Hindlimb muscle (tissue), 1 donor: ENCODE data around the gene SHOC1. TPM values are rescaled to one million over a fixed set of nuclear protein-coding genes. Genes with fewer than 3 reads are reported as not detected.
"Not testable (repeated sequence)": the region's sequence is repeated elsewhere in the genome, so short reads cannot be mapped to it uniquely, and the experiment has no call there.

Experiments
- DNase-seq: peaks from one replicate; pipeline ENCODE4 v3.0.0-alpha.2; 2013
- polyA plus RNA-seq: library from polyadenylated mRNA; unstranded; fragments of 120-200 nt; gene quantifications from one replicate; pipeline ENCODE4 v1.2.1, GENCODE V29; 2013; ENCODE audit not compliant: insufficient read length

Gene SHOC1
- 0.26 TPM for polyA plus RNA-seq

GRCh38 chr9:111794835-111795556 lies at the start of gene SHOC1:
TSS of gene SHOC1 (minus strand) at chr9:111794937. CDS start at chr9:111791418, 3,519 bp downstream.
- no peak for DNase-seq

DNA sequence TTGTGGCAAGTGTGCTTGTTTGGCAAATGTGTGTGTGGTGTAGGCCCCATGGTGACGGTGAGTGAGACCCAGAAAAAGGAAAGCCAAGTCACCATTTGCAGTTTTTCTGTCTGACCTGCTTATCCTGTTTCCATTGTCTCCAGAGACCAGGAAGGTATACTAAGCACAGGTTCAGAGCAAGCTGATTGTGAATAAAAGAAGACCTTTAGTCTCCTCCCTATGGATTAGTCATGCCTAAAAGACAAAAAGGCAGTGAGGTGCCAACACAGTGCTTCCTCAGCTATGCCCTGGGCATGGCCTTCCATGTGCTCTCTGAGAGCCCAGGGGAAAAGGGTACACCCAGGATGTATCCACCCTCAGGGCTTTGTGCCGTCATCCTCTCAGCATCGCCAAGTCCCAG lies 49.2 kb upstream of the SHOC1 start:
- no peak for DNase-seq

- no peak for DNase-seq
Observed at GRCh38 chr9:111842313-111842712, 47.6 kb upstream of the SHOC1 start.

DNA sequence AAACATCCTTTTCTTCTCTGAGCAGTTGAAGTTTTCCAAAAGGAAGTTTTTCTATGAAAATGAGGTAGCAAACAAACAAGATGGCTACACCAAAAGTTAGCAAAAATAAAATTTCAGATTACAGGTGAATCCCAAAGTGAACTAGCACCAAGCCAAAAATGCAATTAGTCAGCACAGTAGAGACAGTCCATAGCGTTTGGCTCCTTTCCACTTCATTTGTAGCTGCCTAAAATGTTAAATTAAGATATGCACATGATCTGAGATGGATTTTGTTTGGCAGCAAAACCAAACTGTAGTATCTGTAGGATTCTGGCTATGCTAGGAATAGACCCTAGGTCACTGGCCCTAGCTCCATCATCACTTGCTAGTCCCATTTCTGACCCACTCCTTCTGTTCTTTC lies 45.7 kb upstream of the SHOC1 start:
- no peak for DNase-seq

- DNase-seq, result no peak
Observed at GRCh38 chr9:111839987-111840386, 45.2 kb upstream of the SHOC1 start.

DNA sequence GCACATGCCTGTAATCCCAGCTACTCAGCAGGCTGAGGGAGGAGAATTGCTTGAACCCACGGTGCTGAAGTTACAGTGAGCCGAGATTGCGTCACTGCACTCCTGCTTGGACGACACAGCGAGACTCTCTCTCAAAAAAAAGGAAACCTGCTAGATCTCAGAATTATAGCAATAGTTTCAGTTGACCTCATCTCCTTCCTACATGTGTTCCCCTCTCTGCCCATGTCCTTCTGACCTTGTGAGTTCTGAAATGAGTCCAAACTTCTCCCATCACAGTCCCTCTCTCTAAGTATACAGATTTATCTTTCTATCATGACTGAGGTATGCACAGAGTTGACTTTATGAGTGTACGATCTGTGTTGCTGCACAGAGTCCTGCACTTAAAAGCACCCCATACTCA lies 44.6 kb upstream of the SHOC1 start:
- peak; percentile 28 for DNase-seq

DNA sequence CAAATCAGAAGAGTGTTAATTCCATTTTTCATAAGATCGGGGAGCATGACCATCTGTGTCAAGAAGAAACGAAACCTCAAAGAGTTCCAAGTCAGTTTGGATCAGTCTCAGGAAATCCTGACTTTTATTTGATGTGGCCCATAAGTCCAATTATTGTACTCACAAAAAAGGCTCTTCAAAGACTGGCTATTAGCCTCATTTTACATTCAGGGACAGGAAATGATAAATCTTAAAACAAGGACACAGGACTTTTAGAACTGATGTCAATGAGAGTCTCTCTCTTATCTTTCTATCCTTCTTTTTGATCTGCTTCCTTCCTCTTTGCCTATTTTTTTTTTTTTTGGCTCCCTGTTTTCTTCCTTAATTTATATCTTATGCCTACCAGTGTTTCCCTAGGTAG lies 43.7 kb upstream of the SHOC1 start:
- DNase-seq, result no peak

GRCh38 chr9:111836311-111836710 lies 41.6 kb upstream of the SHOC1 start:
- no peak for DNase-seq

- DNase-seq, result no peak
Observed at GRCh38 chr9:111833941-111834340, 39.2 kb upstream of the SHOC1 start.

DNA sequence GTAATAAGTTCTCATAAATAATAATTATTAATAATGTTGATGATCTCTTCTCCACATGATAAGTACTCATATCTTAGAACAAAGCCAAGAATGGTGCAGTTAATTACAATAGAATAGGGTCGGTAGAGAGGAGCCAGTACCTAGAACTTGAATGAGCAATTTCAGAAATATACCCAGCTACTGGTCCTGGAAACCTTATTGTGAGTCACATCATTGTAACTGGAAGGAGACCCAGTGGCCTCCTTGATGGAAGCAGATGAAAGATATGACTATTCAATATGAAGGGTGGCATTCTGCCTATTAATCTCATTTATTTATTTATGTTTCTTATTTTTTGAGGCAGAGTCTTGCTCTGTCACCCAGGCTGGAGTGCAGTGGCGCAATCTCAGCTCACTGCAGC lies 37.7 kb upstream of the SHOC1 start:
- DNase-seq, result no peak

DNA sequence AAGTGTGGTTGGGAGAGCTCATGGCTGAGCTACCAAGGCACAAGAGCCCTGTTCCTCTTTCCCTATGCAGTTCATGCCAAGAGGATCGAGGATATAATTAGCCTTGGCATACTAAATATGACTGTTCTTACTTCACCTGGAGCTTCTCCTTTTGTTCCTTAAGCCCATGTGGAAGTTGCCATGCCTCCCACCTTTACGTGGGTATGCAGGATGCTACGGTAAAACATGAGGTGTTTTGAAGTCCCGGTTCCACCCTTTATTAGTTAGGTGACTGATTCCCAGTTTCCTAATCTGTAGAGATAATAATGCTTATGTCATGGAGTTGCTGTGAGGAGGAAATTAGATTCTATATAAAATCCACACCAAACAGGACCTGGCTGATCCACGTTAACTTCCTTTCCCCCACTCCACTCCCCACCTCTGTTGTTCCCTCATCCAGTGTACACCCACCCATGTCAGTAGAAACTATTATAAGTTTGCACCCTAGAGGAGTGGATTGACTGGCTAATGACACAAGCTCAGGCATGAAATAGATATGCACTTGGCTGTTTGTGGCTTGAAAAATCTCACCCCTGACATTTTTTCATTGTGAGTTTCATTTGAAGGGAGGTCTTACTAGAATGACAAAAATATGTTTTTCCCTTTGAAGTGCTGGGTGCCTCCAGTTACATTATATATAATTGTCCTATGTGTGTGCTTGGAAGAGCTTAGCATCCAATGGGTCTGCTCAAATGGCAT lies 36.8 kb upstream of the SHOC1 start:
- no peak for DNase-seq

GRCh38 chr9:111828193-111828592 lies 33.5 kb upstream of the SHOC1 start:
- no peak for DNase-seq

DNA sequence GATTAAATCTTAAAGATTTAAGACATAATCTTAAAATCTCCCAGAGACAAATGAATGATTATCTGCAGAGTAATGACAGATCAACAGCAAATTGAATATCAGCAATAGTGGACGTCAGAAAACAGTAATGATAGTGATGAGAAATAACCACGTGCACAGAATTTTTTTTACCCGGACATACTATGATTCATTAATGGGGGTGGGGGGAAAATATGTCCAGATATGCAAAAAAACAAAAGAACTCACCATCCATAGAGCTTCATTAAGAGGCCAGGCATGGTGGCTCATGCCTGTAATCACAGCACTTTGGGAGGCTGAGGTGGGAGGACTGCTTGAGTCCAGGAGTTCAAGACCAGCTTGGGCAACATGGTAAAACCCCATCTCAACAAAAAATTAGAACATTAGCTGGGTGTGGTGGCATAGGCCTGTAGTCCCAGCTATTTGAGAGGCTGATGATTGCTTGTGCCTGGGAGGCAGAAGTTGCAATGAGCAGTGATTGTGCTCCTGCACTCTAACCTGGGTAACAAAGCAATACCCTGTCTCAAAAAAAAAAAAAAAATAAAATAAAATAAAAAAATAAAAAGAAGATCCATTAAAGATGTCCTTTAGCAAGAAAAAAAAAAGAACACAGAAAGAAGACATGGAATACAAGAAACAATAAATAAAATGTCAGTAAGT lies 30.9 kb upstream of the SHOC1 start:
- DNase-seq, result no peak

- DNase-seq, result no peak
Observed at GRCh38 chr9:111821006-111821528, 26.3 kb upstream of the SHOC1 start.

- no peak for DNase-seq
Observed at GRCh38 chr9:111819360-111819759, 24.6 kb upstream of the SHOC1 start.

DNA sequence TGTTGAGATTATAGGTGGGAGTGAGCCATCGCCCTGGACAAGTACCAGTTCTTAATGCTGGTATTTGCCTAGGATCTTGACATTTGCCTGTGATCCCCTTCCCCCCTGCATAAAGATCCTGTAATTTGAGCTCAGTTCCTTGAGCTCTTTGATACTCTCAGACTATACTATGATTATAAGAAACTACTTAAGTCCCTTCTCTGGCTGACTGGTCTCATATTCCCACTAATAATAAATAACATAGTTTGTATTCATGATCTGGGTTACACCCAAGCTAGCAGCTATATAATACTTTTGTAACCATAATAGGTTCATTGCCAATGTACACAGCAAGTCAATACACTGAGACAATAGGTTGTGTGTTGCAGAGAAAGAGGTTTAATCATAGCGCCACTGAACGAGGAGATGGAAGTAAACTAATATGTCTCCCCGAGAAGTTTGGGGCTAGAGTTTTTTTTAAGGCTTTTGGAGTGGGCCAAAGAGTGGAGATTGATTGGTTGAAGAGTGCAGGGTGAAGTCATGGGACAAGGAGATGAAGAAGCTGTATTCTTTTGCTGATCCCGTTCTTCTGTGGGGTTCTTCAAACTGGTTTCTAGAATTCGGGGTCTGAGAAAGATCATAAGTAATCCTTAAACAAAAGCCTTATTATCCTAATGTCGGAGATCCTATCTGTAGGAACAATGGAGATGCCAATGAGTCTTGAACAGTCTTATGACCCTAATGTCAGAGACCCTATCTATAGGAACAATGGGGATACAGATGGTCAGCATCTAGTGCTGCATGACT lies 20.7 kb upstream of the SHOC1 start:
- DNase-seq, result no peak

DNA sequence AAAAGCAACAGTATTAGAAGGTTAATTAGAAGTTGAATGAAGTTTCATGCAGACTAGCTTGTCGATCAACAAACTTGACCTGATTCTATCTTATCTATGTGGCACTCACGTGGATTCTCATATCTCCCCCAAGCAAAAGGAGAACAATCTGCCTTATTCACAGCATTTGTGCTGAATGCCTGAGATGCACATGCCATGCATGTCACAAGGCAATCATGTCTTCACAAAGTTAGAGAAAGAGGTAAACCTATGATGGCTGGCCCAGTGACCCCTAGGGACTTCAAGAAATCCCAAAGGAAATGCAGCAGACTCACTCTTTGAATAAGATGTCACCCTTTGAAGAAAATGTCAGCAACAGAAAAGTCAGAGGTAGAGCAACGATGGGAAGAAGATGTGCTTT lies 17.6 kb upstream of the SHOC1 start:
- no peak for DNase-seq

GRCh38 chr9:111810908-111811307 lies 16.2 kb upstream of the SHOC1 start:
- no peak for DNase-seq

GRCh38 chr9:111810415-111810814 lies 15.7 kb upstream of the SHOC1 start:
- not testable (repeated sequence) for DNase-seq

GRCh38 chr9:111807197-111807596 lies 12.5 kb upstream of the SHOC1 start:
- no peak for DNase-seq

DNA sequence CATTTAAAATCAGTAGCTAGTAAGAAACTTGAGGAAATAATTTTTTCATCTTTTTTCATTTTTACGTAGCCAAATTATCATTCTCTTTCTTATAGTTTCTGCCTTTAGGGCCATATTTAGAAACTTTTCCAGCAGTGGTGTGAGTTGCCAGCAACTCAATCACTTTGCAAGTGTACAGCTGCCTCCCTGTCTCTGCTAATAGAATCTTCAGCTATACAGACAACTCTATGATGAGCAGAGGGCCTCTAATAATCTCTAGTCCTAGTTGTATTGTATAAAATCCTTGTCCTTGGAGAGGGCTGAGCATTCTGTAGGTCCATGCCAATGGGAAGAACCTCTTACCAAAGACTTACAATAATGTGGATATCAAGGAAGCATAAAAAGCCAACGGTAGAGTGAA lies 11.5 kb upstream of the SHOC1 start:
- DNase-seq, result no peak

DNA sequence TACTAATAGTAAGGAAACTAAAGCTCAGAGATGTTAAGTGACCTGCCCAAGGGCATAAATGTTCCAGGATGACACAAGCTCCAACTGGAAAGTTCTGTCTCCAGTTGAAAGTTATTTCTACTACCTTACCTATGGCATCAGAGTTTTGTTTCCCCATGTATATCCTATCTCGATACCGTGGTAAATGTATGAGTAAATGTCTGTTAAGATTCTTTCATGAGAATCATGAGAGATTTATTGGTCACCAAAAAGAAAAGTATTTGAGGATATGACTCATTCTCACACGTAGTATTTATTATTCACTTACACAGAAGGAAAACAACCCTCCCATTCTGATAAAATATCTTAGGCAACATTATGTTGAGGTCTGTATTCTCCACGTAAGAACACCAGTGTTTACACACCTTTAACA lies 11.1 kb upstream of the SHOC1 start:
- no peak for DNase-seq

DNA sequence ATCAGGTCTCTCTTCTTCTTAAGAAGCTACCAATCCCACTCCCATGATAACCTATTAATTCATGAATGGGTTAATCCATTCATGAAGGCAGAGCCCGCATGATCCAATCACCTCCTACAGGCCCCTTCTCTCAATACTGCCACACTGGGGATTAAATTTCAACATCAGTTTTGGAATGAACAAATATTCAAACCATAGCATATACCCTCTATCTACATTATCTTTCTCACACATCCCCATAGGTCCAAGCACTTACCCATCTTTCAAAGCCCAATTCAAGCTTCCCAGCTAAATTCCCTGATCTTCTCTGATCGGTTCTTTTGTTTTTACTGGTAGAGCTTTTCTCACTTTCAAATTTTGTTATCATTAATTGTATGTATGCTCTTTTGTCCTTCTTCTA lies 10.5 kb upstream of the SHOC1 start:
- no peak for DNase-seq
